Osteoblast (primary cell): Measurements from ENCODE around the gene NKRF. TPM values are rescaled to one million over a fixed set of nuclear protein-coding genes. Genes with fewer than 3 reads are reported as not detected.

Experiments
- DNase-seq: peaks from one replicate; pipeline ENCODE4 v3.0.0; 2011; ENCODE audit warnings: low spot score, mixed read lengths; ENCODE audit not compliant: insufficient read length; ENCODE audit errors: missing footprints
- H2AFZ ChIP-seq: 2 replicates; pipeline ENCODE4 v1.6.0; 2011; ENCODE audit warnings: mild to moderate bottlenecking, low read length
- H3K27ac ChIP-seq: 2 replicates; pipeline ENCODE4 v1.5.1; 2011; ENCODE audit warnings: mild to moderate bottlenecking, low read depth, low read length, moderate library complexity
- H3K27me3 ChIP-seq: 2 replicates; pipeline ENCODE4 v1.6.0; 2012; ENCODE audit warnings: mild to moderate bottlenecking, control low read depth, inconsistent platforms, low read length, moderate library complexity; ENCODE audit not compliant: insufficient read depth
- H3K36me3 ChIP-seq: 2 replicates; pipeline ENCODE4 v1.5.1; 2011; ENCODE audit warnings: mild to moderate bottlenecking, low read length, control low read depth, moderate library complexity; ENCODE audit not compliant: insufficient read depth
- H3K4me1 ChIP-seq: 2 replicates; pipeline ENCODE4 v1.5.1; 2011; ENCODE audit warnings: mild to moderate bottlenecking, low read length, control low read depth, moderate library complexity; ENCODE audit not compliant: insufficient read depth
- H3K4me2 ChIP-seq: 2 replicates; pipeline ENCODE4 v1.6.0; 2011; ENCODE audit warnings: mild to moderate bottlenecking, low read length; ENCODE audit not compliant: insufficient read depth
- H3K4me3 ChIP-seq: fragments of 200-600 bp; sonication (generic); 3 replicates; pipeline ENCODE4 v1.5.1; 2012; ENCODE audit warnings: mild to moderate bottlenecking, low read length, inconsistent platforms; ENCODE audit not compliant: insufficient read depth
- H3K79me2 ChIP-seq: 2 replicates; pipeline ENCODE4 v1.6.0; 2012; ENCODE audit warnings: mild to moderate bottlenecking, low read length, control low read depth, inconsistent platforms; ENCODE audit not compliant: insufficient read depth
- H3K9me3 ChIP-seq: 2 replicates; pipeline ENCODE4 v1.5.1; 2011; ENCODE audit warnings: low read depth, low read length, control low read depth
- H4K20me1 ChIP-seq: 2 replicates; pipeline ENCODE4 v1.6.0; 2012; ENCODE audit warnings: mild to moderate bottlenecking, low read length, control low read depth; ENCODE audit not compliant: insufficient read depth
- total RNA-seq: library from RNA; depleted of rRNA; stranded (reverse); fragments of >200 nt; gene quantifications from 2 replicates; pipeline ENCODE4 v1.2.3, GENCODE V29; 2012
- TF ChIP-seq, protein P1 (sequence below): IDR thresholded peaks from 2 replicates; pipeline ENCODE4 v1.5.1; 2011; ENCODE audit warnings: mild to moderate bottlenecking, low read depth, low read length, moderate library complexity; ENCODE audit errors: extremely low read depth

The NKRF gene
- total RNA-seq, 1 donor: 5.1 TPM

DNA sequence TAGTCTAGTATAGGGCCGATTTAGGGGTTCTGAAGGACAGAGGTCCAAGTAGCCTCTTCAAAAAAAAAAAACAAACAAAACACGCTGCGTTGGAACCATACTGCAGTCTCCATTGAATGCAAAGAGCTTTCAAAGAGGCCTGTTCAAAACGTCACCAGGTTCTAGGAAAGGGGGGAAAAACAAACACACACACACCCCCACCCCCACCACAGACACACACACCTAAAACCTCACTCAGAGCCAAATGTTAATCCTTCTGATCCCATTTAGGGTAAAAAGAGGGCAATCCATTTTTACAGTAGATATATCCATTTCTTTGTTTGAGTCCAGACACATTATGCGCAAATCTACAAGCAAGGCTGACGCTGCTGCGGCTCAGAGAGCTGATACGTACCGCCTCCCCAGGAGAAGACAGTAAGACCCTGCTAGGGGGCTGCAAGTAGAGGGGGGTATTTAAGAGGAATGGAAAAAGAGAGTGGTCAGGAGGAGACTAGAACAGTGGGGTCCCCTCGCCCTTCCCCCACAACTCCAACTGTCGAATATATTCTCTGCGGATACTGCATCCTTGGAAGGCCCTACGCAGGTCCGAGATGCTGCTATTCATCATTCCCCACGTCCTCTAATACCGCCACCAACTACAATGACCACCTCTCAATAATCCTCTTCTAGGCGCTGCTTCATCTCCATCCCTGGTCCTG is 1.3 kb downstream of the NKRF start:
- peak; percentile 85 for DNase-seq
- no peak overlapping the region for H3K27ac ChIP-seq

DNA sequence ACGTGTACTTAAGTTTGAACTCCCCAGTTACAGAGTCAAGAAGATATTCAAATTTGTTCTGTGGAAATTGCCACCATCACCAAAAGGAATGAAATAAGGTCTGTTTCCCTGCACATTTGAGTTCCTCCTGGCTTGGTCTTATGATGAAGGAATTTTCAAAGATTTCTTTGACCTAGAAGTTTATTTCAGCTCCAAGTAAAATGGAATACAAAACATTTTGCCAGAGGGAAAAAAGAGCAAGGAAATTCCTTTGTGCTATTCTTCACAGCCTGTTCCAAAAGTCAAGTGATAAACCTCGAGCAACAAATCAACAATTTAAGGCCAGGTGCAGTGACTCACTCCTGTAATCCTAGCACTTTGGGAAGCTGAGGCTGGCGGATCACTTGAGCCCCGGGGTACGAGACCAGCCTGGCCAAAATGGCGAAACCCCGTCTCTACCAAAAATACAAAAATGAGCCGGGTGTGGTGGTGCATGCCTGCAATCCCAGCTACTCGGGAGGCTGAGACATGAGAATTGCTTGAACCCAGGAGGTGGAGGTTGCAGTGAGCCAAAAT is 3.4 kb downstream of the NKRF start:
- Histone ChIP-seq H3K27ac (no peak overlapping the region), H3K4me1 (no peaks in the 10 kb centered on the region), H4K20me1 (peaks cover 2% of the 10 kb centered on the region), H3K27me3 (no peaks in the 10 kb centered on the region), H3K36me3 (no peaks in the 10 kb centered on the region), H3K4me2 (no peak overlapping the region), H3K9me3 (no peaks in the 10 kb centered on the region), H3K4me3 (no peak overlapping the region), H2AFZ (no peak overlapping the region), H3K79me2 (peaks cover 59% of the 10 kb centered on the region)
- TF ChIP-seq, protein P1, sequence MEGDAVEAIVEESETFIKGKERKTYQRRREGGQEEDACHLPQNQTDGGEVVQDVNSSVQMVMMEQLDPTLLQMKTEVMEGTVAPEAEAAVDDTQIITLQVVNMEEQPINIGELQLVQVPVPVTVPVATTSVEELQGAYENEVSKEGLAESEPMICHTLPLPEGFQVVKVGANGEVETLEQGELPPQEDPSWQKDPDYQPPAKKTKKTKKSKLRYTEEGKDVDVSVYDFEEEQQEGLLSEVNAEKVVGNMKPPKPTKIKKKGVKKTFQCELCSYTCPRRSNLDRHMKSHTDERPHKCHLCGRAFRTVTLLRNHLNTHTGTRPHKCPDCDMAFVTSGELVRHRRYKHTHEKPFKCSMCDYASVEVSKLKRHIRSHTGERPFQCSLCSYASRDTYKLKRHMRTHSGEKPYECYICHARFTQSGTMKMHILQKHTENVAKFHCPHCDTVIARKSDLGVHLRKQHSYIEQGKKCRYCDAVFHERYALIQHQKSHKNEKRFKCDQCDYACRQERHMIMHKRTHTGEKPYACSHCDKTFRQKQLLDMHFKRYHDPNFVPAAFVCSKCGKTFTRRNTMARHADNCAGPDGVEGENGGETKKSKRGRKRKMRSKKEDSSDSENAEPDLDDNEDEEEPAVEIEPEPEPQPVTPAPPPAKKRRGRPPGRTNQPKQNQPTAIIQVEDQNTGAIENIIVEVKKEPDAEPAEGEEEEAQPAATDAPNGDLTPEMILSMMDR: no peak
- DNase-seq: peak; percentile 52

More for the DNA sequence above, 1.3 kb downstream of the NKRF start:
- Histone ChIP-seq H3K4me2 (peak overlapping the region; percentile 84), H3K27me3 (no peaks in the 10 kb centered on the region), H2AFZ (peak overlapping the region; percentile 60), H3K4me1 (no peaks in the 10 kb centered on the region), H4K20me1 (peaks cover 2% of the 10 kb centered on the region), H3K36me3 (no peaks in the 10 kb centered on the region), H3K9me3 (no peaks in the 10 kb centered on the region), H3K79me2 (peaks cover 51% of the 10 kb centered on the region), H3K4me3 (peak overlapping the region; percentile 85)
- TF ChIP-seq, protein P1: no peak

DNA sequence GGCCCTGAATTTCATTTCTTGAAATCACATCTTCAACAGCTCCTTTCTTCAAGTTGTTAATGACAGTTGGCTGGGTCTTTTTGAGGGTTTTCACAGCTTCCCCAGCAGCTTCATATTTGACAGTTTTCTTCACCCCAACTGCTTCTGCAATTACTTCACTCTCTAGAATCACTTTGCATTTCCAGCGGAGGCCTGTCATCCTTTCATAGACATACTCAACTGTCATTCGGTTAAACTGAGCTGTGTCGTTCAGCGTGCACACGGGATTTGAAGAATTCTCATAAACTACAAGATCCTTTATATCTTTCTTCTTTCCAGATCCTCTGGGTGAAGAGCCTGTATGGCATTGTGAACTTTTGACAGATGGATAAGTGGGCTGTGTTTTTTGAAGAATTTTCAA is 16.4 kb downstream of the NKRF start:
- Histone ChIP-seq H3K4me1 (no peaks in the 10 kb centered on the region), H3K27me3 (no peaks in the 10 kb centered on the region), H3K27ac (no peak overlapping the region), H3K4me3 (no peak overlapping the region), H3K4me2 (no peak overlapping the region), H3K9me3 (no peaks in the 10 kb centered on the region), H4K20me1 (no peaks in the 10 kb centered on the region), H3K79me2 (peaks cover 2% of the 10 kb centered on the region), H2AFZ (no peak overlapping the region), H3K36me3 (peaks cover 19% of the 10 kb centered on the region)
- TF ChIP-seq, protein P1: no peak
- no peak for DNase-seq

DNA sequence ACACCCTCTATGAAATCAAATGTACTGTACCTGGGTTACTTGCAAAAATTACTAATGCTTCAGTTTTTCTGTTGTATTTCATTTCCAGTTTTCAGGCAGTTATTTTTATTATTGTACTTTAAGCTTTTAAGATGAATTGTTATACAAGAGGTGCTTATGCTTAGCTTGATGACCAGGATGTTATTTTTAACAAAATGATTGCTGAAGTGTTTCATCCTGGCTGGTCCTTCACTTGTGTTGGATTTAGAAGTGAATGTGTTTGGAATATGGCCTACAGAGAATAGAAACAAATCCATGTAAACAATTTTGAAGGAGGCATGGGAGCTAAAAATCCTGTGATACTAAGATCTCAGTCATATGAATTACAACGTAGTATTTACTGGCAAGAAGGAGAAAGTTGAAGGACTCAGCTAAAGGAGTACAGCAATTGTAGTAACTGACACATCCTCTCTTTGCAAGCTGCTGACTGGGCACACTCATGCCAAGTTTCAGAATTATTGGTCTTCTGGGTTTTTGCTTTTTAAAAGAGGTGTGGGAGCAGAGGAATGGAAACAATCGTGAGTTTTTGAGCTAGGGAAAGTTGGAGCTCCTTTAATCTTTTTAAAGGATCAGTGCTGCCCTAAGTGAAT is 22.7 kb downstream of the NKRF start:
- H3K27ac ChIP-seq: no peak overlapping the region
- no peaks in the 10 kb centered on the region for H3K79me2 ChIP-seq
- DNase-seq: no peak
- no peak overlapping the region for H3K4me2 ChIP-seq
- no peak overlapping the region for H2AFZ ChIP-seq
- no peaks in the 10 kb centered on the region for H3K4me1 ChIP-seq
- no peak overlapping the region for H3K4me3 ChIP-seq
- peaks cover 19% of the 10 kb centered on the region for H3K36me3 ChIP-seq
- H3K27me3 ChIP-seq: no peaks in the 10 kb centered on the region
- H4K20me1 ChIP-seq: no peaks in the 10 kb centered on the region
- TF ChIP-seq, protein P1: no peak
- no peaks in the 10 kb centered on the region for H3K9me3 ChIP-seq
